Choroid plexus epithelial cell (primary cell): ENCODE measurements around the gene CHRNA10.
"Not testable (repeated sequence)": the region's sequence is repeated elsewhere in the genome, so short reads cannot be mapped to it uniquely, and the experiment has no call there.

Source experiments
- DNase-seq: peaks from one replicate; pipeline ENCODE4 v3.0.0-alpha.2; 2010; ENCODE audit warnings: low read depth
- H3K4me3 ChIP-seq: 2 replicates; pipeline ENCODE4 v1.5.1; 2011; ENCODE audit warnings: low read depth, mild to moderate bottlenecking, control low read depth, low read length, moderate library complexity
- TF ChIP-seq, protein P1 (sequence below): conservative IDR thresholded peaks from 2 replicates; pipeline ENCODE4 v1.5.1; 2011; ENCODE audit warnings: low read depth, mild to moderate bottlenecking, control low read depth, inconsistent platforms, low read length, moderate library complexity

The CHRNA10 gene

DNA sequence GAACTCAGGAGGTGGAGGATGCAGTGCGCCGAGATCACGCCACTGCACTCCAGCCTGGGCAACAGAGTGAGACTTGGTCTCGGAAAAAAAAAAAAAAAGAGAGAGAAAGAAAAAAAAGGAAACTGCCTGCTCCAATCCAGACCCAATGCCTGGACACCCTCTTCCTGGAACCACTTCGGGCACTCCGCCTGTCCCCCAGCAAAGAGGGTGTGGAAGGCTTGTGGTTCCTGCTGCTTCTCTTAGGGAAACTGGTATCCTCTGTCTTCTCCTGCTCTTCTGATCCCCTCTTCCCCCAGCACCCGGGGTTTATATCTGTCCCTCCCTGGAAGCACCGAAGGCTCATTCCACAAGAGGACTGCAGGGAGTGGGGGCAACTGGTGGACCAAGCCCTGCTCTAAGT is 12.9 kb downstream of the CHRNA10 start:
- TF ChIP-seq, protein P1, sequence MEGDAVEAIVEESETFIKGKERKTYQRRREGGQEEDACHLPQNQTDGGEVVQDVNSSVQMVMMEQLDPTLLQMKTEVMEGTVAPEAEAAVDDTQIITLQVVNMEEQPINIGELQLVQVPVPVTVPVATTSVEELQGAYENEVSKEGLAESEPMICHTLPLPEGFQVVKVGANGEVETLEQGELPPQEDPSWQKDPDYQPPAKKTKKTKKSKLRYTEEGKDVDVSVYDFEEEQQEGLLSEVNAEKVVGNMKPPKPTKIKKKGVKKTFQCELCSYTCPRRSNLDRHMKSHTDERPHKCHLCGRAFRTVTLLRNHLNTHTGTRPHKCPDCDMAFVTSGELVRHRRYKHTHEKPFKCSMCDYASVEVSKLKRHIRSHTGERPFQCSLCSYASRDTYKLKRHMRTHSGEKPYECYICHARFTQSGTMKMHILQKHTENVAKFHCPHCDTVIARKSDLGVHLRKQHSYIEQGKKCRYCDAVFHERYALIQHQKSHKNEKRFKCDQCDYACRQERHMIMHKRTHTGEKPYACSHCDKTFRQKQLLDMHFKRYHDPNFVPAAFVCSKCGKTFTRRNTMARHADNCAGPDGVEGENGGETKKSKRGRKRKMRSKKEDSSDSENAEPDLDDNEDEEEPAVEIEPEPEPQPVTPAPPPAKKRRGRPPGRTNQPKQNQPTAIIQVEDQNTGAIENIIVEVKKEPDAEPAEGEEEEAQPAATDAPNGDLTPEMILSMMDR: no peak
- no peak overlapping the region for H3K4me3 ChIP-seq
- no peak for DNase-seq

DNA sequence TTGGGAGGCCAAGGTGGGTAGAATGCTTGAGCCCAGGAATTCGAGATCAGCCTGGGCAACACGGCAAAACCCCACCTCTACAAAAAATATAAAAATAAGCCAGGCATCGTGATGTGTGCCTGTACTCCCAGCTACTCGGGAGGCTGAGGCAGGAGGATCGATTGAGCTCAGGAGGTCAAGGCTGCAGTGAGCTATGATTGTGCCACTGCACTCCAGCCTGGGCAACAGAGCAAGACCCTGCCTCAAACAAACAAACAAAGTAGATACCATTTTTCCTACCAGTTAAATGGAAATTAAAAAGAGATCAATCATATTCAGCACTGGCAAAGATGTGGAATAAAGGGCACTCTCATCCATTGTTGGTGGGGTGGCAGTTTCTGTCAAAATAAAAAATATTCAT is 13.9 kb downstream of the CHRNA10 start:
- not testable (repeated sequence) for DNase-seq, H3K4me3 ChIP-seq

DNA sequence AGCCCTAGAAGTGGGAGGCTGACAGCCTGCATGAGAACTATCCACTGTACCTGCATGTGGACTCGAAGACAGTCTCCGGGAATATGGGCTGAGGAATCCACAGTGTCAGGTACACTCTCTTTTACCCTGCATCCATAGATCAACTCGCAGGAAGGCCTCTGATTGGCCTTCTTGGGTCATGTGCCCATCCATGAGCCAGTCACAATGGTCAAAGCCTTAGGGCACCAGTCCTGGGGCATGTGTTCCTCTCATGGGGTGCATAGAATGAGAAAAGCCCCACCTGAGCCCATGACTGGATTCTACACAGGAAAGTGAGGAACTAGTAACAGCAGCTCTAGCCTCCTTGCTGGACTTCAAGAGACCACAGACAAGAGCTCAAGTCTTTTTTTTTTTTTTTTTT is 15.6 kb downstream of the CHRNA10 start:
- DNase-seq: no peak
- H3K4me3 ChIP-seq: no peak overlapping the region
- TF ChIP-seq, protein P1: no peak

DNA sequence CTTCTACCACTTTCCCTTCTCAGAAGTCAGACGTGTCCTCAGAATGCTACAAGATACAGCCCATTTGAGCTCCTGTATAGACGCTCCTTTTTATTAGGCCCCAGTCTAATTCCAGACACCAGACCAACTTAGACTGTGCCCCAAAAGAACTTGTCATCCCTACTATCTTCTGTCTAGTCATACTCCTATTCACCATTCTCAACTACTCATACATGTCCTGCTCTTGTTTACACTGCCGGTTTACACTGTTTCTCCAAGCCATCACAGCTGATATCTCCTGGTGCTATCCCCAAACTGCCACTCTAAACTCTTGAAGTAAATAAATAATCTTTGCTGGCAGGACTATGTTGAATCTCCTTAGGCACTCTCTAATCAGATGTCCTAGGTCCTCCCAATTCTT is 18.7 kb downstream of the CHRNA10 start:
- not testable (repeated sequence) for H3K4me3 ChIP-seq, DNase-seq

DNA sequence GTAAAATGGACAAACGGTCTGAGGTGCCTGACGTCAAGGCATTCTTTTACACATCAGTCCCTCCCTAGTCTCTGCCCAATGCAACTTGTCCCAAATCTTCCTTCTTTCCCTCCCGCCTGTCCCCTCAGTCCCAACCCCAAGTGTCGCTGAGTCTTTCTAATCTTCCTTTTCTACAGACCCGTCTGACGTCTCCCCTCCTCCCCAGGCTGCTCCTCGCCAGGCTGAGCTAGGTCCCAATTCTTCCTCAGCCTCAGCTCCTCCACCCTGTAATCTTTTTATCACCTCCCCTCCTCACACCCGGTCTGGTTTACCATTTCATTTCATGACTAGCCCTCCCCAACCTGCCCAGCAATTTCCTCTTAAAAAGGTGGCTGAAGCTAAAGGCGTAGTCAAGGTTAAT is 21.8 kb downstream of the CHRNA10 start:
- not testable (repeated sequence) for DNase-seq, H3K4me3 ChIP-seq

DNA sequence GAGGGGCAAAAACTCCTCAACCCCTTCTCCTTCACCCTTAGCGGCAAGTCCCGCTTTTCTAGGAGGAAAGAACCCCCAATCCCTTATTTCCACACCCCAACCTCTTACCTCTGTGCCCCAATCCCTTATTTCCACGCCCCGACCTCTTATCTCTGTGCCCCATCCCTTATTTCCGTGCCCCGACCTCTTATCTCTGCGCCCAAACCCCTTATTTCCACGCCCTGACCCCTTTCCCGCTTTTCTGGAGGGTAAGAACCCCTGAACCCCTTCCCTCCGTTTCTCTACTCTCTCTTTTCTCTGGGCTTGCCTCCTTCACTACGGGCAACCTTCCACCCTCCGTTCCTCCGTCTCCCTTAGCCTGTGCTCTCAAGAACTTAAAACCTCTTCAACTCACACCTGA is 22.3 kb downstream of the CHRNA10 start:
- H3K4me3 ChIP-seq, DNase-seq: not testable (repeated sequence)

DNA sequence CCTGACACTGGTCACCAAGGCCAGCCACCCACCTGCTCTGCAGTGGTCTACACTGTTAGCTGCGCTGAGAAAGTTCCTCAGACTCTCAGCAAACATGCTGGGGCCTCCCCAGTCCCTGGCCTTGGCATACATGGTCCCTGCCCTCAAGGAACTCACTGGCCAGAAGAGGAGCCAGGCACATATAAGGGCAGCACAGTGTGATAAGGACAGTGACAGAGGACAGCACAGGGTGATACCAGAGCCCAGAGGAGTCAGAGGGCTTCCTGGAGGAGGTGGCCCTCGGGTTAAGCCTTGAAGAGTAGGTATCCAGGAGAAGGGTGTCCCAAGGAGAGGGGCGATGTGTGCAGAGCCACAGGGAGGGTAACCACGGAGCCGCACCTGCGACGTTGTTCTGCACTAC is 25.6 kb downstream of the CHRNA10 start:
- DNase-seq: no peak
- TF ChIP-seq, protein P1: no peak

DNA sequence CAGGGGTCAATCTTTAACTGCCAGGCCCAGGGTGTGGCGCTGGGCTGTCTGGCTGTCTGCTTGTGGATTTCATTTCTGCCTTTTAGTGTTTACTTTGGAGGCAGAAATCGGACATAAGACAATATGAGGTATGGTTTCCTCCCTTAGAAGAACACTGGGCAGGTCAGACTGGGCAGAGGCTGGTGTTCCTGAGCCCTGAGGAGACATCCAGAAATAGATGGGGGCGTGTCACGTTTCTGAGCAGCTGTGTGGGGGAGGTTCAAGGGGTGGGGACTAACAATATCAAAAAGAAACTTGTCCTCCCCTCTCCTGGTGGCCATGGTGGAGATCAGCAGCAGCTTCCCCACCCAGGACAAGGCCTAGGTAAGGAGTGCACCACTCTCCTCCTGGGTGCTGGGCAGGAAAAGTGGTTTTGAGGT is 26.4 kb downstream of the CHRNA10 start, which contains the start of gene ART1:
Gene ART1, plus strand, starts transcription at position 312 of the 419 bp plus-strand sequence. CDS start 14,086 bp downstream, outside the sequence.
- H3K4me3 ChIP-seq: no peak within 1 kb of the TSS
- peak; percentile 9 for DNase-seq
- TF ChIP-seq, protein P1: peak; percentile 4

More for the DNA sequence above, 25.6 kb downstream of the CHRNA10 start:
- H3K4me3 ChIP-seq: no peak overlapping the region

DNA sequence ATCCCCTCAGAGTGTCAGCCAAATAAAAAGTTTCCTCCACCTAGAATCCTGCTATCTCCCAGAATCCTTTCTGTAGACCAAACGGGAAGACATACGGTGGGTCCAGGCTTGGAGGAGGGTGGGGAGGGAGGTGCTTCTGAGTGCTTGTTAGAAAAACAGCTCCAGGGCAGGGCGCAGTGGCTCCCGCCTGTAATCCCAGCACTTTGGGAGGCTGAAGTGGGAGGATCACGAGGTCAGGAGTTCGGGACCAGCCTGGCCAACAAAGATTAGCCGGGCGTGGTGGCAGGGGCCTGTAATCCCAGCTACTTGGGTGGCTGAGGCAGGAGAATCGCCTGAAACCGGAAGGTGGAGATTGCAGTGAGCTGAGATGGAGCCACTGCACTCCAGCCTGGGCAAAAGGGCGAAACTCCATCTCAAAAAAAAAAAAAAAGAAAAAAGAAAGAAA is 28.1 kb downstream of the CHRNA10 start:
- not testable (repeated sequence) for DNase-seq, H3K4me3 ChIP-seq

DNA sequence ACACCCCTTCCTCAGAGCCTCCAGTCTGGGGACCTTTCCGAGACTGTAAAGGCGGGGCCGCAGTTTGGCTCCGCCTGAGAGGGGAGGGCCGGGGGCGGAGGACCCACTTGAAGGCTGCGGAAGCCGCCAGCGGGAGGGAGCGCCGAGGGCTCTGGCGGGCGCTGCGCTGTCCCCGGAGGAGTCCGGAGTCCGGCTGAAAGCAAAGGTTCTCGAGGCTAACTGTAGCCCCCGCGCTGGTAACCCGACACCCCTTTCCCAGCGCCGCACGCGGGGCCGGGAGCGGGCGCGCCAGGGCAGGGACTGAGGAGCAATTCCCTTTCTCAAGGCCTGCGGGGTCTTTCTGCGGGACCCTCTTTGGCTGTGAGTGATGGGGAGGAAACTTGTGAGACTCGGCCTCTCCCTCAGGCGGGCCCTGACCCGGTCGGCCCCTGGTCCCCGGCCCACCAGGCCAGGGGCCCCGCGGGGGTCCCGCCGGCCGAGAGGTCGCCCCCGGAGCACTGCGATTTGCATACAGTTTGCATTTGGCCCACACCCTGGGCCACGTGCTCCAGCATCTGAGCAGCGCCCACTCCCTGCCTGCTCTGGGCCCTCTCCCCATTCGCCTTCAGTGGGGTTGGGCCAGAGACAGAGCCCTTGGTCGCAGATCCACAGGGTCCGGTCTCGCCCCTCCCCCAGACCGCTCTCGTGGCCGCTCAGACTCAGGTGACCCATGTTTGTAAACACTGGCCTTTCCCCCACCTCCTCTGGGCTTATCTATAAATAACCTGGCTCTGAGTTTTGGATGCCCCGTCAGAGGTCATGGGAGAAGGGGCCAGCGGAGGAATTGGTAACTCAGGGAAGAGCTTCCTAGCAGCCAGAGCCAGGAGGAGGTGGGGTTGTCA is 28.9 kb downstream of the CHRNA10 start:
- TF ChIP-seq, protein P1: no peak
- peak; percentile 85 for DNase-seq
- H3K4me3 ChIP-seq: peak overlapping the region; percentile 62
